H7 (cell line): Measurements from ENCODE around the gene MVP. TPM values are rescaled to one million over a fixed set of nuclear protein-coding genes. Genes with fewer than 3 reads are reported as not detected.

Experiments used
- DNase-seq: peaks from one replicate; pipeline ENCODE4 v3.0.0; 2012
- H3K27me3 ChIP-seq: 2 replicates; pipeline ENCODE4 v1.6.0; 2011; ENCODE audit warnings: mild to moderate bottlenecking, low read length; ENCODE audit not compliant: control insufficient read depth, insufficient read depth
- H3K36me3 ChIP-seq: replicated peaks from 2 replicates; pipeline ENCODE4 v1.5.1; 2011; ENCODE audit warnings: low read length; ENCODE audit not compliant: control insufficient read depth, insufficient read depth
- H3K4me3 ChIP-seq: 2 replicates; pipeline ENCODE4 v1.5.1; 2011; ENCODE audit warnings: low read depth, mild to moderate bottlenecking, control low read depth, low read length, moderate library complexity; ENCODE audit not compliant: insufficient read depth
- total RNA-seq: library from RNA; depleted of rRNA; stranded (reverse); fragments of >200 nt; shearing (Covaris generic); gene quantifications from 2 replicates; pipeline ENCODE4 v1.2.3, GENCODE V29; 2014

Gene MVP
- total RNA-seq, 1 experiment from 2014 or later, result 7.0 TPM

GRCh38 chr16:29835926-29836325 is 15.7 kb downstream of the MVP start:
- Histone ChIP-seq H3K27me3 (no peaks in the 10 kb centered on the region), H3K4me3 (no peak overlapping the region), H3K36me3 (no peaks in the 10 kb centered on the region)
- DNase-seq, result no peak

DNA sequence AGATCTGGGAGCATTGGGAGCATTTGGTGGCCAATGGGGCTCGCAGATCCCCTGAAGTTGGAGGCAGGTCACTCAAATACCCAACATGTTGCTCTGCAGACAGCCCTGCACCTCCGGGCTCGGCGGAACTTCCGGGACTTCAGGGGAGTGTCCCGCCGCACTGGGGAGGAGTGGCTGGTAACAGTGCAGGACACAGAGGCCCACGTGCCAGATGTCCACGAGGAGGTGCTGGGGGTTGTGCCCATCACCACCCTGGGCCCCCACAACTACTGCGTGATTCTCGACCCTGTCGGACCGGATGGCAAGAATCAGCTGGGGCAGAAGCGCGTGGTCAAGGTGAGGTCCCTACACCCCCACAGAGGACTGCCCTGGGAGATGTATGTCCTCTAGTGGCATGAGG is 16.4 kb downstream of the MVP start:
- DNase-seq, result peak; percentile 36
- H3K4me3 ChIP-seq, result no peak overlapping the region

DNA sequence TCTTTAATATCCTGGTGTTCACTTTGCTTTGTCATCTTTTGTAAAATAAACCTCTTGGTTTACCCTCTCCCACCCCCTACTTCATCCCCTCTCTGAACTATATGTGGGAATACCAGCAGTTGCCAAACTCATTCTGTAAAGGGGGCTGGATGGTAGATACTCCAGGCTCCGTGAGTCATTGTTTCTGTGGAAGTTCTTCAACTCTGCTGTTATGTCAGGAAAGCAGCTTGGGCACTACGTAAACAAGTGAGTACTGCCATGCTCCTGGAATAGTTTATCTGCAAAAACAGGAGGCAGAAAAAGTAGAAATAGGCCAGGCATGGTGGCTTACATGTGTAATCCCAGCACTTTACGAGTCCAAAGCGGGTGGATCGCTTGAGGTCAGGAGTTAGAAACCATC is 17.6 kb downstream of the MVP start:
- Histone ChIP-seq H3K4me3 (no peak overlapping the region), H3K27me3 (no peaks in the 10 kb centered on the region), H3K36me3 (no peaks in the 10 kb centered on the region; the same call in 1 of the 2 replicates)
- DNase-seq, result no peak

More for the DNA sequence above, 16.4 kb downstream of the MVP start:
- no peaks in the 10 kb centered on the region for H3K36me3 ChIP-seq
- H3K27me3 ChIP-seq, result no peaks in the 10 kb centered on the region

- H3K27me3 ChIP-seq, result no peaks in the 10 kb centered on the region
- no peaks in the 10 kb centered on the region; the same call in 1 of the 2 replicates for H3K36me3 ChIP-seq
- no peak overlapping the region for H3K4me3 ChIP-seq
- DNase-seq, result peak; percentile 36
Measured at GRCh38 chr16:29839822-29840221, 19.6 kb downstream of the MVP start.

GRCh38 chr16:29840240-29840639 is 20.0 kb downstream of the MVP start:
- Histone ChIP-seq H3K36me3 (no peaks in the 10 kb centered on the region; the same call in 1 of the 2 replicates), H3K27me3 (no peaks in the 10 kb centered on the region), H3K4me3 (no peak overlapping the region)
- DNase-seq, result no peak

GRCh38 chr16:29841631-29842030 is 21.4 kb downstream of the MVP start:
- Histone ChIP-seq H3K36me3 (no peaks in the 10 kb centered on the region; the same call in 1 of the 2 replicates), H3K4me3 (no peak overlapping the region), H3K27me3 (no peaks in the 10 kb centered on the region)
- no peak for DNase-seq

DNA sequence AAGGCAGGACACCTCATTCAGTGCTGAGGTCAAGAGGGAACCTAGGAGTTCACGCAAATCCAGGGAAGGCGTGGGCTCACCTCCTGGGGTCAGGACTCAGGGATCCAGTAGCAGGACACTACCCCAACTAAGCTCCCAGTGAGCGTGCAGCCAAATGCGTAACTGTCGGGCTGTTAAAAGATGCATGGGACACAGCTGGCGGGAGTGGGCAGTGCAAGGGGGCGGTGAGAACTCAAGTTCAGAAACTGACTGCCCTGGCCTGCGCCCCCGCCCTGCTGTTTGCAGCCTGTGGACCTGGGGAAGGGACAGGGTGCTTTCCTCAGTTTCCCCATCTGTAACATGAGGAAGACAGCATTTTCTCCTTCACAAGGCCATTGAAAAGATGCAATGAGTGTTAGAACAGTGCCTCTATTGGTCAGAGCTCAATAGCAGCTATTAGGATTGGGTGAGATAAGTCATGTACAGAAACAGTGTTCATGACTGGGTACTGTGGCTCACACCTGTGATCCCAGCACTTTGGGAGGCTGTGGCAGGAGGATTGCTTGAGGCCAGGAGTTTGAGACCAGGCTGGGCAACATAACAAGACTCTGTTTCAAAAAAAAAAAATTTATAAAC is 22.6 kb downstream of the MVP start:
- Histone ChIP-seq H3K4me3 (no peak overlapping the region), H3K36me3 (no peaks in the 10 kb centered on the region; the same call in 1 of the 2 replicates), H3K27me3 (no peaks in the 10 kb centered on the region)
- DNase-seq, result no peak

DNA sequence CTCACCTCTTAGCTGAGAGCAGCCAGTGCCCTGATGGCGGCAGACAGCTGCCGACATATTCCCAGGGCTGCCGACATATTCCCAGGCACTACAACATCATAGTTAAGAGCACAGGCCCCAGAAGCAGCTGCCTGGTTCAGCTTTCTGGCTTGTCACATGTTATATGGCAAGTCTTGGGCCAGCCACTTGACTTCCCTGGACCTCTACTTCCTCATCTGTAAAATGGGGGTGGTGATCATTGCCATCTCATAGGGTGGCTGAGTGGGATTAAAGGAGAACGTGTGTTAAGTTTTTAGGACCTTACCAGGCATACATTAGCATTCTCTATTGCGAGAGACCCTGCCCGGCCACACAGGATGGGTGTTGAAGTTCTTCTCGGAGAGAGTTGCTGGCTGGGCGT is 23.7 kb downstream of the MVP start:
- Histone ChIP-seq H3K27me3 (no peaks in the 10 kb centered on the region), H3K36me3 (no peaks in the 10 kb centered on the region; the same call in 1 of the 2 replicates), H3K4me3 (no peak overlapping the region)
- no peak for DNase-seq

DNA sequence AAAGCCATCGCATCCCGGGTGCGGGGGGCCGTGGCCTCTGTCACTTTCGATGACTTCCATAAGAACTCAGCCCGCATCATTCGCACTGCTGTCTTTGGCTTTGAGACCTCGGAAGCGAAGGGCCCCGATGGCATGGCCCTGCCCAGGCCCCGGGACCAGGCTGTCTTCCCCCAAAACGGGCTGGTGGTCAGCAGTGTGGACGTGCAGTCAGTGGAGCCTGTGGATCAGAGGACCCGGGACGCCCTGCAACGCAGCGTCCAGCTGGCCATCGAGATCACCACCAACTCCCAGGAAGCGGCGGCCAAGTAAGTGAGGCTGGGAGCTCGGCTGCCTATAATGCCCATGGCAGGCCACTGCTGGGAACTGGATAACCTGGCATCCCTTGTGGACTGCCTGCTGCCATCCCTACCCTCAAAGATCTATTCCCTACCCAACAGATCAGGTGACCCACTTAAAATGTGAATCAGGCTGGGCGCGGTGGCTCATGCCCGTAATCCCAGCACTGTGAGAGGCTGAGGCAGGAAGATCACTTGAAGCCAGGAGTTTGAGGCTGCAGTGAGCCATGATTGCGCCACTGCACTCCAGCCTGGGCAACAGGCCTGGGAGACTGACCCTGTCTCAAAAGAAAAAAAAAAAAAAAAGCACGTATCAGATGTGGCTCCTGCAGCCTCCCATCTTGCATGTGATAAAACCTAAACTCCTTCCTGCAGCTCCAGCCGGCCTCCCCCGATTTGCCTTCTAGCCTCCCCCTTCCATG is 24.5 kb downstream of the MVP start:
- H3K27me3 ChIP-seq, result no peaks in the 10 kb centered on the region
- H3K36me3 ChIP-seq, result no peaks in the 10 kb centered on the region; the same call in 1 of the 2 replicates
- no peak overlapping the region for H3K4me3 ChIP-seq

DNA sequence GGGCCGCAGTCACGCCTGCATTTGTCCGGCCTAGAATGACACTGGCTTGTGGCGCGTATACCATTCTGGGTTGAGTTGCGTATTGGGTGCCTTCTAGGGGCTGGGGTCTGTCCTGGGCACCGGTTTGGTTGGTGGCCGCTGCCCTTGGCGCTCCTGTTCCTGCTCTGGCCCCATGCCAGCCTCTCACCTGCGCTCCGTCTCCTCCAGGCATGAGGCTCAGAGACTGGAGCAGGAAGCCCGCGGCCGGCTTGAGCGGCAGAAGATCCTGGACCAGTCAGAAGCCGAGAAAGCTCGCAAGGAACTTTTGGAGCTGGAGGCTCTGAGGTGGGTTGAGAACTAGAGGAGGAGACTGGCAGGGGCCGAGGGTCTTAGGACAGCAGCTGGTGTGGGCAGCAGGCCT is 25.4 kb downstream of the MVP start:
- H3K27me3 ChIP-seq, result no peaks in the 10 kb centered on the region
- no peaks in the 10 kb centered on the region; the same call in 1 of the 2 replicates for H3K36me3 ChIP-seq
- DNase-seq, result peak; percentile 24
- H3K4me3 ChIP-seq, result no peak overlapping the region

More for the DNA sequence above, 24.5 kb downstream of the MVP start:
- DNase-seq, result peak; percentile 22

DNA sequence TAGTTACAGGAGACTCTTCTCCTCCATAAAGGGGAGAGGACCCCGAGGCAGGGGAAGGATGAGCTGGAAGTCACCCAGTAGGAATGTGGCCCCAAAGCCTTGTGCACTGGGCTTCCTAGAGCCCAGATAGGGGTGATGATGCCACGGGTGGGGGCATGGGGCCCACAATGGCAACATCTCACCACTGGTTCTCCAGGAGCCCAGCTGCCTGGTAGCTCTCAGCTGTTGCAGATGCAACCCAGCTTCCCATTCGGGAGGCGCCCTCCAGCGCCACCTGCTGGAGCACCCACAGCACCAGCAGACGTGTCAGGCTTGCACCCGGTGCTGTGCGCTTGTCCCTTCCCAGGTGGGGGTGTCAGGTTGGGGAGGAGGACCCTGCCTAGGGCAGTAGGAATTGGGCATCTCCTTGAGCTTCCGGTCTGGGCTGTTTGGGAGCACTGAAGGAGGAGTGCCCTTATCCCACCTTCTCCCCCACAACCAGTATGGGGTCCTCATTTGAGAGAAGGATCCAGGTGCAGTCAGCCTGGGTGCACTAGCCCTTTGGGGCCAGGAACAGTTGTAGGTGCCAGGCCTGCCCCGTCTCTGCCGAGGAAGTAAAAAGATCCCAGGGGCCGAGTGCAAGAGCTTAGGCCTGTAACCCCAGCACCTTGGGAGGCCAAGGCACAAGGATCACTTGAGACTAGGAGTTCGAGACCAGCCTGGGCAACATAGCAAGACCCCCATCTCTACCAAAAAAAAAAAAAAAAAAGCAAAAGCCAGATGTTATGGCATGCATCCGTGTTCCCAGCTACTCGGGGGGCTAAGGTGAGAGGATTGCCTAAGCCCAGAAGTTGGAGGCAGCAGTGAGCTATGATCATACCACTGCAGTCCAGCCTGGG is 28.4 kb downstream of the MVP start:
- Histone ChIP-seq H3K27me3 (no peaks in the 10 kb centered on the region), H3K36me3 (no peaks in the 10 kb centered on the region), H3K4me3 (no peak overlapping the region)
- peak; percentile 89 for DNase-seq

DNA sequence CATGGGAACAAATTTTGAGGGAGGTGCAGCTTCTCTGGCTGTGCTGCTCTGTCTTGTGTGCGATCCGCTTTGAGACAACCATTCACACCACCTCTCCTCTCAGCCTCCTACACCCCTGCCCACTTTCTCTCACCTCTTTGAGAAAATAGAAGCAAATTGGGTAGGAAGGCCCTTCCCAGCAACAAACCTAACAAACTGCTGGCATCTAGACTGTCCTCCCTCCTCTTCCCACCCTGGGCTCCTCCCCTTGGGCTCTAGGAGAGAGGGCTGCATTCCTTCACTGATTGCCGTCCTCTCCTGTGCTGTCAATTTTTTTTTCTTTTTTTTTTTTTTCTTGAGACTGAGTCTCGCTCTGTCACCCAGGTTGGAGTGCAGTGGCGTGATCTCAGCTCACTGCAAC is 29.2 kb downstream of the MVP start:
- Histone ChIP-seq H3K36me3 (no peaks in the 10 kb centered on the region), H3K27me3 (no peaks in the 10 kb centered on the region), H3K4me3 (no peak overlapping the region)
- peak; percentile 69 for DNase-seq

DNA sequence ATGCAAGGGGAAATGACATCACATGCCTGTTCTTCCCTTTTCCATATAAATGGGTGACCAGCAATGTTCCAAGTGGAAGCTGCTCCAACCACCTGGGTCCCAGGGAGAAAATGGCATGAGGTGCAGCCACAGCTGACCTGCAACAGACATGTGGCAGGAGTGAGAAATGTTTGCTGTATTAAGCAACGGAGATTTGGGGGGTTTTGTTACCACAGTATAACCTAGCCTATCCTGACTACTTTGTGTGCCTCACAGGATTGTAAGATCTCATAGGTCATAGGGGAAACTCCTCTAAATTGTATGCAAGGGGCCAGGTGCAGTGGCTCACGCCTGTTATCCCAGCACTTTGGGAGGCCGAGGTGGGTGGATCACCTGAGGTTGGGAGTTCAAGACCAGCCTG is 30.7 kb downstream of the MVP start:
- H3K4me3 ChIP-seq, result no peak overlapping the region
- H3K36me3 ChIP-seq, result no peaks in the 10 kb centered on the region
- no peak for DNase-seq
- H3K27me3 ChIP-seq, result no peaks in the 10 kb centered on the region

DNA sequence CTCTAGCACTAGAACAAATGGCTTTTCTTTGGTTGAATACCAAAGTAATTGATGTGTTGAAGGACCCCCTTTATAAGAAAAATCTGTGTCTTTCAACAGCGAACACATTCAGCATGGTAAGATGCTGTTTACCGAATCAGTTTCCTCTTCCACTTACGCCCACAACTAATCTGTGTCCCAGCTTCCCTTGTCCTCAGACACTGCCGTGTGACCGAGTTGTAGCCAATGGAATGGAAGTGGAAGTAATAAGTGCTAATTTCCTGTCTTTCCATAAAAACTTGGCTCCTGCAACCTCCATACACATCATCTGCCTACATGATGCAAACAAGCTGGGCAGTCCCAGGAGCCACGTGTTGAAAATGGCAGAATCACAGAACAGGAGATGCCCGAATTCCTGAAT is 32.4 kb downstream of the MVP start:
- Histone ChIP-seq H3K27me3 (no peaks in the 10 kb centered on the region), H3K36me3 (no peaks in the 10 kb centered on the region), H3K4me3 (no peak overlapping the region)
- DNase-seq, result no peak
